HG02938 (cell line): ENCODE measurements around the gene C1QTNF12.

Experiments used
- ATAC-seq: cut with Tn5 transposase; IDR thresholded peaks from one replicate; pipeline ENCODE4 v1.9.1; 2021; ENCODE audit warnings: mild to moderate bottlenecking, moderate library complexity; ENCODE audit not compliant: unreplicated experiment

C1QTNF12 gene

DNA sequence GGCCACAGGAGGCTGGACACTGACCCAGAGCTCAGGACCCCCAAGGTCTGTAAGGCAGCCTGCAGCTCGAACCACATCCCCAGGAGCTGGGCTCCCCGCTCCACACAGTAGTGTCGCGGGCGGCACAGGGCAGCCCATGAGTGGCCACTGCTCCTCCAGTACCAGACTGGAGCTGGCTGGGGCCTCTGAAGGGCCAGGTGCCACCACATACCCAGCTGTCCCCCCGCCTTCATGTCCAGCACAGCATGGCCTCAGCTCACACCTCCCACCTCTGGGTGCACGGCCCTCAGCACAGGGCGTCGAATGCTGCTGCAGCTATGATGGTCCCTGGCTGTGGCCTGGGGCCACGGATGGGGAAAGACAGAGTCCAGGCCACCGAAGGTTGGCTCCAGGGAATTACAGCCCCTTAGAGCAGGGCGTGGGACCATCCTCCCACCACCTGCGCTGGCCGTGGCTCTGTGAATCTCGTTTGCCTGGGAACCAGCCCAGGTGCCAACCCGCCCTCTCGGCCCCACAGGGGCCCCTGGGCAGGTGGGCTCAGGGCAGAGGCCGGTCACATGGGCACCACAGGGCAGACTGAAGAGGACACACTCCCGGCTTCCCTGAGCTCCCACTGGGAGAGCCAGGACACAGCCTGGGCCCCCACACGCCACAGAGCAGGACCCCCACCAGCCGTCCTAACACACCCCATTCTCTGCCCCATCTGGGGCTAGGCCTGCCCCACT is 30.5 kb downstream of the C1QTNF12 start:
- ATAC-seq = no peak

DNA sequence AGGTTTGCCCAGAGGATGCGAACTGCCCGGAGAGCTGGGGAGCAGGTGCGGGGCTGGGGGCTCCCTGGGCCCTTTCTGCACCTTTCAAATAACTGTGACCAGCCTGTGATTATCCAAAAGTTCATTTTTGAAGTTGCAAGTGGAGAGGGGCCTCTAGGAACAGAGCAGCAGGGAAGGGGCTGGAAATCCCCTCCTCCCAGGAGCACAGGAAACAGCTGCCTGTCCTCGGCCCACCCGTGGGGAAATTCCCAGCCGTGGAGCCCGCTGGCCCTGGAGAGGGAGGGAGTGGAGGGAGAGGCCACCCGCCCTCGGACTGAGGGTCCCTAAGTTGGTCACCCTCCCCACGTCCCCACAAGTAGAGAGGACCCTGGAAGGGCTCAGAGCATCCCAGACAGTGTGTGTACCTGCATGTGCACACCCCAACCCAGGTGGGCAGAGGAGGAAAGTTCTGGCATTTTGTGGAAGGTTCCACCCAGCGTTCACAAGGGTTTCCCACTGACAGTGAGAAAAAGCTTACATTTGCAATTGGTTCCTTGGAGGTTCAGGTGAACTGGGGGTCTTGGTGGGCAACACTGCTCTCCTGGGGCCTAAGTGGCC is 31.3 kb downstream of the C1QTNF12 start:
- no peak for ATAC-seq

DNA sequence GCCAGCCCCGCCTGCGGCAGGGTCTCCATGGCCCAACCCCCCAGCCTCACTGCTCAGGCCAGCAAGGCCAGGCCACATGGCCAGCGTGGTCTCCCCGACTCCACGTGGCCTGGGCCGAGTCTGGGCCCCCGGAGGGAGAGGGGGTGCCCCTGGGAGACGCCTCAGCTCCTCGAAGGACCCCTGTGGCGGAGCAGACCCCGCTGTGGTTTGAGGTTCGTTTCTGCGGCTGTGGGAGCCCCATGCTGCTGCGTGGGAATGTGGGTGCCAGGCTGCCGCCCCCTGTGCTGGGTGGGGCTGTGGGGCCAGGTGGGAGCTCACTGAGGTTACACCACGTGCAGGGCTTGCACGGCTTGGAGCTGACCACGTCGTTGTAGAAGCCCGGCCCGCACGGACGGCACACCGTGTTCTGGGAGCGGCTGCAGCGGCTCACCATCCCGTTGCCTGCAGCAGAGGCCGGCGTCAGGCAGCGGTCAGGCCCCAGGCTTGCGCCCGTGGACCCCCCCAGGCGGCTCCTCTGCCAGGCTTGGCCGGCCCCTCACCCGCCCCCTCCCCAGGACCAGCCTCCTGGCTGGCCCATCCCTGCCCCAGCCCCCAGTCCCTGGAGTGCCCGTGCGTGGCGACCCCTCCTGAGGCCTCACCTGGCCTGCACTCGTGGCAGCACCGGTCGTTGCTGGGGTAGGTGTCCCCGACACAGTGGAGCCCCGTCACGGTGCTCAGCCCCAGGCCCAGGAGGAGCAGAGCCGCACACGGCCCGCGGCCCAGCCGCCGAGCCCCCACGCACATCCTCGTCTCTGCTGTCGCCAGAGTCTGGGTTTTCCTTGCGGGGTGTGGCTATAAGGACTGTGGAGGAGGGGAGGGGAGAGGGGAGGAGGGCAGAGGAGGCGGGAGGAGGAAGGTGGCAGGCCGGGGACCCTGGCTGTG is 32.9 kb downstream of the C1QTNF12 start, which contains the start of gene TNFRSF4:
TNFRSF4 (minus strand) TSS at position 809 of the 921 bp plus-strand sequence; CDS start at position 783, 26 bp downstream.
- no peak for ATAC-seq

DNA sequence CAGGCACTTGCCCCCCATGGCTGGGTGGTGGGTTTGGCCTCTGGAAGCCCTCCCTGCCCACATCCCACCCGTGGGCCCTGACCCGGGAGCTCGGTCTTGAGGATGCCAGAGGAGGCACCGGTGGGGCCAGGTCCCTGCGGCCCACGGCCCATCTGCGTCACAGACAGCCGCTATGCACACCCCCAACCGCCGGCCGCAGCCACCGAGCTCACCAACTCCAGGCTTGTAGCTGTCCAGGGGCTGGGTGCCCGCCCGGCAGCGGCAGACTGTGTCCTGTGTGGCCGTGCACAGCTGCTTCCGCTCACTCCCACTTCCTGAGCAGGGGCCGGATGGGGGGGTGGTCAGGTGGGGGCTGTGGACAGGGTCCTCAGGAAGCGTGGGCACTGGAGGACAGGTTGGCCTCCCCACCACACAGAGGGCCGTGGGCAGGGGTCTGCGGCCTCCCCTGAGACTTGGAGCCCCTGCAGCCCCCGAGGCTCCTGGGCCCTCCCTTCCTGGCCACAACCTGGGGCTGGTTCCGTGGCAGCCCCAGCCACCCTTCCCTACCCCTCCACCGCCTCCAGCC is 33.7 kb downstream of the C1QTNF12 start:
- no peak for ATAC-seq

DNA sequence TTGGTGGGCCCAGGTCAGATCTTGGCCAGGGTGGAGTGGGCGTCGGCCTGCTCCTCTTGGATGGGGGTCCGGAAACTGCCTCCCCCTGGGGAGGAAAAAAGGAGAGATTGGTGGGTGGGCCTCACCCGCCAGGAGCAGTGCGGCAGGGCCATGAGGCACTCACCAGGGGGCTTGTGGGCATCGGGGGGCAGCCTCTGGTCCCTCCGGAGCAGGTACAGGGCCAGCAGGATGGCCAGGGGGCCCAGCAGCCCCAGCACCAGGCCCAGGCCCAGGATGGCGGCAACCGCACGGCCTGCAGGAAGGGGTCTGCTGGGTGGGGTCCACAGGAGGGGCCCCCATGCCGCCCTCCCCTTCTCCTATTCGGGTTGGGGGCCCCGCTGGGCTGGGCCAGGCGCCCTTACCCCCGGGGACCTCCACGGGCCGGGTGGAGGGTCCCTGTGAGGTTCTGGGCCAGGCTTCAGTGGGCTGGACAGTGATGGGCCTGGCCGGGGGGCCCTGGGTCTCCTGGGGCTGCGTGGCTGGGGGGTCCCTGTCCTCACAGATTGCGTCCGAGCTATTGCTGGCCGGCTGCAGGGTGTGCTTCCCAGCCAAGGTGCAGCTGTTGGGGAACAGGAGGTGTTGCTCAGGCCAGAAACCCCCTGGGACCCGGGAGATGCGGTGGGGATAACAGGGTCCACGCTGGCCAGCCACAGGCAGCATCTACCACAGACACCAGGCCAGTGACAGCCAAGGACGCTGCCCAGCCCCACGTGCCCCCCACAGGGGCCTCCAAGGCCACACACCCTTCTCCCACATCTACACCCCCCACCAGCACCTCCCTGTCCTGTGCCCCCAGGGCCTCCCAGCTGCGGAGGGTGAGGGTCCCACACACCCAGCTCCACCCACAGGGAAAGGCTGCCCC is 34.7 kb downstream of the C1QTNF12 start:
- no peak for ATAC-seq

DNA sequence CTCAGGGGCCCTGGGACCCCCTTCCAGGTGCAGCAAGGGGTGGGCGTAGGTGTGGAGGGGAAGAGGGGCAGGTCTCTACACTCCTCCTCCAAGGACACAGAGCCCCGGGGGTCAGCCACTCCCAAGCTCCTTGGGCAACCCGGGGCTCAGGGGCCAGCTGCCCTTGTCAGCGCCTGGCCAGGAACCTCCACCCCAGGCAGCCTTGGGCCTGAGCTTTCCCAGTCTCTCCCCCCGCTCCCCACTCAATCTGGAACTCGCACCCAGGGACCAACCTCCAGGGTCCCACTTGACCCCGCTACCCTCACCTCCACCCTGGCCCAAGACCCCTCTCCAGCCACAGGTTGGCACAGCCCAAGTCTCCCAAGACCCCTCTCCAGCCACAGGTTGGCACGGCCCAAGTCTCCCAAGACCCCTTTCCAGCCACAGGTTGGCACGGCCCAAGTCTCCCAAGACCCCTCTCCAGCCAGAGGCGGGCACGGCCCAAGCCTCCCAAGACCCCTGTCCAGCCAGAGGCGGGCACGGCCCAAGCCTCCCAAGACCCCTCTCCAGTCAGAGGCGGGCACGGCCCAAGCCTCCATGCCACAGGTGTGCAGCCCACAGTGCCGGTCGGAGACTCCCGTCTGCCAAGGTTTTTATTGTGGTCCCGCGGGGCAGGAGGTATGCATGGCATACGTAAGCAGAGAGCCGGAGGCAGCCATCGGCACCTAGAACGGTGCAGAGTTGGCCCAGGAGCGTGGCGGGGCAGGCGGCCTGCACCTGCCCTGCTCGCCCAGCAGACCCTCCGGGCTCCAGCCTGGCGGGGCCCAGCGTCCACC is 35.6 kb downstream of the C1QTNF12 start:
- no peak for ATAC-seq

DNA sequence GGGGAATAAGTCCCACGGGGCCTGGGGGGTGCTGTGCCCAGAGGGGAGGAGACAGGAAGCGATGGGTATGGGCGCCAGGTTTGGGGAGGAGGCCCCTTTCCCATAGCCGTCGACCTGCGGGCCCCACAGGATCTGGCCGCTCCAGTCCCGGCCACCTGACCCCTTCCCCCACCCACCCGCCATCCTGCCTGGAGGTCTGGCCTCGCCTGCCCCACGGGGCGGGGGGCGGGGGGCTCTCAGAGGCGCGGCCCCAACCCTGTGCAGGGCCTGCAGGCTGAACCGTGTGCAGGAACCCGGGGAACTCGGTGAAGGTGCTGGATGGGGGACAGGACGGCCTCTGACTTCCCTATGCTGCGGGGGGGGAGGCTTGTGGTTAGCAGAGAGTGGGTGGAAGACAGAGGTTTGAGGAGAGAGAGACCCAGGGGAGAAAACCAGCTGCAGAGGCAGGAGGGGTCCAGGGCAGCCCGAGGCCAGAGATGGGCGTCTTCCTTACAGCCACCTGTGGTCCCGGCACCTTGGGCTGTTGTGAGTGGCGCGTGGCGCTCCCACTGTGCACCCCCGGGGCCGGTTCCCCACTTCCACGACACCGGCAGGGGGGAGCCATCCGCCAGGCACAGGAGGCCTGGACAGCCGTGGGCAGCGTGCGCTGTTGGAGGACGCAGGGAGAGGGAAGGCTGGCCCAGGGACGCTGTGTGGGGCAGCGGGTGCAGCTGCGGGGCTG is 37.6 kb downstream of the C1QTNF12 start:
- ATAC-seq = no peak

DNA sequence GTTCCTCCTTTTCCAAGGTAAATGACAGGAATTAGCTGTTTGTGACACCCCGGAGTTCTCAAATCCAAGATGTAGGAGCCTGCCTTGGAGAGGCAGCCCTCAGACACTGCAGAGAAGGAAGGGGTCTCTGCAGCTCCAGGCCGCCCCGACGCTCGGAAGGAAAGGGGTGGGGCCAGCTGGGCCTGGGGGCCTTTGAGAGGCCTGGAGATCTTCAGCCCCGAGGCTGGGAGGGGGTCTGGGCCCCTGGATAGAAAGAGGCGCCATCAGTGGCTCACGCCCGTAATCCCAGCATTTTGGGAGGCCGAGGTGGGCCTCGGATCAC is 39.0 kb downstream of the C1QTNF12 start:
- no peak for ATAC-seq

DNA sequence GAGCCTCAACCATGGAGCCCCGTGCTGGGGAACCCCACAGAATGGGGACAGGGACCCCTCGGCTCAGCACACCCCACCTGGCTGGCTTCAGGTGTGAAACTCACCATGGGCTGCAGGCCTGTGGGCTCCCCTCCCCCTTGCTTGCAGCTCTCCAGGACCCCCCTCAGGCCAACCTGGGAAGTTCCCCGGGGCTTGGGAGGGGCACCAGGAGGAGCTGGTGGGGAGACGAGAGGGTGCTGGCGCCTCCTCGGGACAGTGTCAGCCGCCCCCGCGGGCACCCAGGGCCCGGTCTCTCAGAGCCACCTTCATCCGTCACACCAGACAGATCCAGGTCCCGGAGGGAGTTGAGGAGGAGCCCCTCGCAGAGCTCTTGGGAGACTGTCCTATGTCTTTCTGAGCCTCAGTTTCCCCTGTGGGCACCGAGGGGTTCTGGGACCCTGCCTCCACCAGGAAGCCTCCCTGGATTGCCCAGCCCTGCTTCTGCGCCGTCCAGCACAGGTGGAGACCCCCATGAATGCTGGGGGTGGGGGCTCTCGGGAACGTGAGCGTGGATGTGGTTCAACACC is 39.5 kb downstream of the C1QTNF12 start:
- no peak for ATAC-seq

DNA sequence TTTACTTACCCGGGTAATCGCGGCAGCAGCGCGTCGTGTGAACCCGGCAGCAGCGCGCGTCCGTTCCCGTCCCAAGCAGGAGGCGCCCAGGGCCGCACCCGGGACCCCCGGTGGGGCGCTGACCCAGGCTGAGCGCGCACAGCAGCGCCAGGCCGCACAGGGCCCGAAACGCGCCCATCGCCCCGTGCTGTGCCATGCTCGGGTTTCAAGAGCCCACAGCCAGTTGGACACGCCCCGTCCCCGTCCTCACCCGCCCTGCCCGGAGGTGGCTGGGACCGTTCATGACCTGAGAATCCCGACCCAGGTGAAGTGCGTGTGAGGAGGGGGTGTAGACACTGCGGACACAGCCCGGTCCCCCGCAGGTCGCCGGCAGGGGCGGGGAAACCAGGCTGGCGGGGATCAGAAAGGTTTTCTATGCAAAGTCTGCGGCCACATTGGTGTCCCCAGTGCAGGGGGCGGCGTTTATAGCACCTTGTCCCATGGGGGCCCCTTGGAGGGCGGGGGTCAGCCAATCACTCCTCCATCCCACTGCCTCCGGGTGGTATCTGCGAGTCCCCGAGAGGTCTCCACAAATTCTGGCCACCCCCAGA is 40.1 kb downstream of the C1QTNF12 start, which contains the start of gene TNFRSF18:
TNFRSF18 (minus strand) TSS at position 217 of the 590 bp plus-strand sequence; CDS start at position 196, 21 bp downstream.
- no peak for ATAC-seq

DNA sequence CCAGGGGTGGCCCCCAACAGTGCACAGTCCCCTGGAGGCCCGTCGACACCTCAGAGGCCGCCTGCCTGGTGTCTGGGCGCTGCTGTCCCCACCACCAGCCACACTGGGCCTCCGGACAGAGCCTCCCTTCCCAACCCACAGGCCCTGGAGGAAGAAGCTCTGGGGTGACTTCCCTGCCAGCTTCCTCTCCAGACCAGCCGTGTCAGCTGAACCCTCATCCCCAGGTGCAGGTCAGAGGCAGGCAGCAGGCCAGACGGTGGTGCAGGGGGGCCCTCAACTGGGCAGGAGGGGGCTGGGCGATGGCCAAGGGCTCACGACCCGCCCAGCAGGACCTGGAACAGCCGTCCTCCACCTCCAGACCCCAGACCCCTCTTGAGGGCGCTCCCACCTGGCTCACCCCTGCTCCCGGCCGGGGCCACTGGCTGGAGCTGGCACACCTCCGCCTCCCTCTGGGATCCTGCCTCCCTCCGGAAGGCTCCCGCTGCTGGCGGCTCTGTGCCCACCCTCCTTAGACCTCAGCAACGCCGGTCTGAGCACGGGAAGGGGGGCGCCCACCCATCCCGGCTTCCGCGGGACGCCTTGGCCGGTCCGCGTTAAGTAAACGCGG is 40.6 kb downstream of the C1QTNF12 start:
- no peak for ATAC-seq

DNA sequence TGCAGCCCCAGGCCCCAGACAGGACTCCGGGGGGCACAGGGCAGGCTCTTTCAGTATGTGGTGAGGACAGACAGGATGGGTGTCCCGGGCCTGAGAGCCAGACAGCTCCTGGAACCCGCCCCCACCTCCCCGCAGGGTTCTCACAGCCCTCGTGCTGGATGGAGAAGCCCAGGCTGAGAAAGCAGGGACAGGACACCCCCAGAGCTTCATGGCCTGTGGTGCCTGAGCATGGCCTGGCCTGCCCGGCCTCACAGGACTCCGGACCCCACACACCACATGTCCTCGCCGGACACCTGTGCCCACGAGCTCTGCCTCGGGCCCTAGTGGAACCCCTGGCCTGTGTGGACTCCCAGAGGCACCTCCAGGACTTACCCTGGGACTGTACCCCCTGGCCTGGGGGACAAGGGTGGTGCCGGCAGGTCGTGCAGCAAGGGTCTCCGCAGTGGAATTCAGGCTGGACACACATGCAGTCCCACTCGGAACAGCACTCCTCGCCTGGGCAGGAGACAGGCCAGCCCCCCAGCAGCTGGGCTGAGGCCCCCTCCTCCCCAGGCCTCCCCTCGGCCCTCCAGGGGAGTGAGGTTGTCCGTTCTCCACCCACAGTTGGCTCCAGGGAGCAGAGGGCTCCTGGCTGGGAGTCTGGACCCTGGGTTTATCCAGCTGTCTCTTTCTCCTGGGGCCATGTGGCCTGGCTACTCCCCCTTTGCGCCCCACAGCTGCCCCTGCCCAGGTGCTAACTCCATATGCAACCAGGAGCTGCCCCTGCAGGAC is 41.3 kb downstream of the C1QTNF12 start:
- ATAC-seq = no peak

DNA sequence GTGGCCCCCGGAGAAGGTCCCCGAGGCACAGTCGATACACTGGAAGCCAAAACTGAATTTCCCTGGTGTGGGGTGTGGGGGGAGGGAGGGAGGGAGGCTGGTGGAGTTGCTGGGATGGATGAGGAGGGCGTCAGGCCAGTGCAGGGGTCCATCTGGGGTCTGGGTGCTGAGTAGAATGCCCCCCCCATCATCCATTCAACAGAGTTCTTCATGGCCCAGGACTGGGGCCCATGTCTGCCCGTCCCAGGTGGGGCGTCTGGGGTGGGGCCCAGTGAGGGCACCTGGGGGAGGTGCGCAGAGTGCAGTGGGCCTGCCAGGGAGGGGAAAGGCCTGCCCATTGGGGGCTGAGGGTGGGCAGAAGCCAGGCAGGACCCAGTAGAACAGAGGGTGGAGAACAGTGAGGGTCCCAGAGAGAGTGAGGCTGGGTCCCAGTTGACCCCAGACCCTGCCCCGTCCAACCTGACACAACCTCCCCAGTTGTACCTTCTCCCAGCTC is 42.0 kb downstream of the C1QTNF12 start:
- no peak for ATAC-seq

DNA sequence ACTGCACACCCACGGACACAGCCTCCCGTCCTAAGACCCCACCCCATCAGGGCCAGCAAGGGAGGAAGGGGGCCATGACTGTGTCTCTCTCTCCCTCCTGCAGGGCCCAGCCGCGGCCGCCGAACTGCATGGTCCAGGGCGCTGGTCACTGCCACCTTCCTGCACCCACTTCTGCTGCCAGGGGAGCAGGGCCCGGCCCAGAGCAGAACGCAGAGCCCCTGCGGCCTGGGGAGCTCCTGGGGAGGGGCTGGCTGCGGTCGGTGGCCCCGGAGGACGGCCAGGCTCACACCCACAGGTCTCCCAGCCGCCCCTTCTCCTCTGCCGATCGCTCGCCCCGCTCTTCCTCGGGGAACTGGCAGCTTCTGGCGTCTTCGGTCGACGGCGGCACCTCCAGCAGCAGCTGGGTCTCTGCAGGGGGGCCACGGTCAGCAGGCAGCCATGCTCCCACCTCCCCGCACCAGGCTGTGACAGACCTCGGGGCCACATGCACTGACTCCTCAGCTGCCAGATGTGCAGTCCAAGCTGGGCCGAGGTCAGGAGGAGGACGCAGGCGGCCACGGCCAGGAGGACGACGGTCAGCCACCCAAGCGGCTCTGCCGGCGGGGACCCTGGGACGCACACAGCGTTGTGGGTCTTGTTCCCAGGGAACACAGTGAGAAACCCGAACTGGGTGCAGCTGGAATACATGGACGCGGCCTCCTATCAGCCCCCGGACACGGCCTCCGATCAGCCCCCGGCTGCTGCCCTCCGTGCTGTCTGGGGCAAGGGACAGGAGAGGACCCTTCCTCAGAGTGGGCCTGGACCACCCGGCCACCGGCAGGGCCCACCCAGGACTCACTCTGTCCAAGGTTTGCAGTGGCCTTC is 42.7 kb downstream of the C1QTNF12 start:
- no peak for ATAC-seq

DNA sequence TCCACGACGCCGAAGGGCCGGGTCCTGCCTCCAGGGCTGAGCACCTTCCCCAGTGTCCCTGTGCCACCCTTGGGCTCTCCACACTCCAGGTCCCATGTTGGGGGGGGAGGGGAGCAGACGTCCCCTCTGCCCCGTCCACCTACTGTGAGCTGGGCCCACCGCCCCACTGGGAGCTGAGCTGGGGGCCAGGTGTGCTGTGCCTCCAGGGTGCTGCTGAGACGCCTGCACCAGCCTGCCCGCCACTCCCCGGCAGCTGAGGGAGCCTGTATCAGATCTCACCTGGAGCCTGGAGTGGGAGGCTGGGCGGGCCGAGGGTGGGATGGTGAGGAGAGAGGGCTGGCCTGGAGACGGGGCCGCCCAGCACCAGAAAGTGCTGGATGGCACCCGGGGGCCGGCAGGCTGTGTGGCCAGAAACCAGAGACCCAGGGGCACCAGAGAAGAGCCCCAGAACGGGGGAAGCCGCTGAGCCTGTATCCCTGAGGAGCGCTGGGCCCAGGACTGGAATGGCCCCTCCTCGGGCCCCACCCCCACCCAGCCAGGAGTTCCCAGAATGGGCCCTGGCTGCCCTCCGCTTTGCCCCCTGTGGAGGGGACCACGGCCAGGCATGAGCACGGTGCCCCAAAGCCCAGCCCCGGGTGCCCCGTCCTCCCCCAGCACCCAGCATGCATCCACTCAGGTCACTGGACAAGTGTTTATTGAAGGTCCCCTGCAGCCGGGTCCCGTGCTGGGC is 43.5 kb downstream of the C1QTNF12 start:
- ATAC-seq = no peak
